ENCODE measurements around the gene NAGA. TPM values are rescaled to one million over a fixed set of nuclear protein-coding genes. Genes with fewer than 3 reads are reported as not detected.

The NAGA gene
- polyA plus RNA-seq, 2 of the 4 experiments (the other 2 are of a cell fraction), result 6.6 to 8.9 TPM

DNA sequence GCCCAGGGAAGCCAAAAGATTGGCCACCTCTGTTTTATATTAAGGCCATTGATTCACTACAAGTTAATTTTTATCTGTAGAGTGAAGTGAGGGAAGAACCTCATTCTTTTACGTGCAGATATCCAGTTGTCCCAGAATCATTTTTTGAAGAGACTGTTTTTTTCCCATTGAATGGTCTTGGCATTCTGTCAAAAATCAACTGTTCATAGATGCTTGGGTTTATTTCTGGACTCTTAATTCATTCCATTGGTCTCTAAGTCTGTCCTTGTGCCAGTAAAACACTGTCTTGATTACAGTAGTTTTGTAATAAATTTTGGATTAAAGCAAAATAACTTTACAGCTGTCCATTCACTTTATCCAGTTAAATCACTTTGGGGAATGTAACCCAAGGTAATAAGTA lies 45.2 kb downstream of the NAGA start:
- Histone ChIP-seq H3K4me1 (no peaks in the 10 kb centered on the region), H3K4me2 (no peak overlapping the region), H3K27ac (no peak overlapping the region), H3K9me3 (no peaks in the 10 kb centered on the region), H3K4me3 (no peak overlapping the region)
- TF ChIP-seq PHF8 (IDR thresholded peaks at IDR 0.05; ENCODE audit: borderline replicate concordance, low read depth) (no peak), NFE2L2 (conservative IDR thresholded peaks at IDR 0.05; ENCODE audit: low read length) (no peak), FOSL2 (IDR thresholded peaks at IDR 0.05) (no peak), FOSL2 (CRISPR knock-in tag; IDR thresholded peaks at IDR 0.05) (no peak), CHD4 (IDR thresholded peaks at IDR 0.05; ENCODE audit: borderline replicate concordance) (no peak), E2F6 (IDR thresholded peaks at IDR 0.05; ENCODE audit: borderline replicate concordance, low read depth) (no peak), HEYL (CRISPR knock-in tag; IDR thresholded peaks at IDR 0.05) (no peak), POLR2AphosphoS2 (conservative IDR thresholded peaks at IDR 0.05; ENCODE audit: low read length) (no peak), NPAS2 (CRISPR knock-in tag; IDR thresholded peaks at IDR 0.05; ENCODE audit: borderline replicate concordance) (no peak), HOXA7 (CRISPR knock-in tag; IDR thresholded peaks at IDR 0.05) (no peak), ZSCAN20 (CRISPR knock-in tag; IDR thresholded peaks at IDR 0.05) (no peak), RARB (CRISPR knock-in tag; IDR thresholded peaks at IDR 0.05) (no peak)
- TF ChIP-seq, protein P1, sequence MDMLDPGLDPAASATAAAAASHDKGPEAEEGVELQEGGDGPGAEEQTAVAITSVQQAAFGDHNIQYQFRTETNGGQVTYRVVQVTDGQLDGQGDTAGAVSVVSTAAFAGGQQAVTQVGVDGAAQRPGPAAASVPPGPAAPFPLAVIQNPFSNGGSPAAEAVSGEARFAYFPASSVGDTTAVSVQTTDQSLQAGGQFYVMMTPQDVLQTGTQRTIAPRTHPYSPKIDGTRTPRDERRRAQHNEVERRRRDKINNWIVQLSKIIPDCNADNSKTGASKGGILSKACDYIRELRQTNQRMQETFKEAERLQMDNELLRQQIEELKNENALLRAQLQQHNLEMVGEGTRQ (IDR thresholded peaks at IDR 0.05), result no peak
- TF ChIP-seq, protein P2, sequence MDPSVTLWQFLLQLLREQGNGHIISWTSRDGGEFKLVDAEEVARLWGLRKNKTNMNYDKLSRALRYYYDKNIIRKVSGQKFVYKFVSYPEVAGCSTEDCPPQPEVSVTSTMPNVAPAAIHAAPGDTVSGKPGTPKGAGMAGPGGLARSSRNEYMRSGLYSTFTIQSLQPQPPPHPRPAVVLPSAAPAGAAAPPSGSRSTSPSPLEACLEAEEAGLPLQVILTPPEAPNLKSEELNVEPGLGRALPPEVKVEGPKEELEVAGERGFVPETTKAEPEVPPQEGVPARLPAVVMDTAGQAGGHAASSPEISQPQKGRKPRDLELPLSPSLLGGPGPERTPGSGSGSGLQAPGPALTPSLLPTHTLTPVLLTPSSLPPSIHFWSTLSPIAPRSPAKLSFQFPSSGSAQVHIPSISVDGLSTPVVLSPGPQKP (IDR thresholded peaks at IDR 0.05; ENCODE audit: low read depth, low read length), result no peak
- 7% methylated on average over 1 of the region's 1 CpG for WGBS (ENCODE audit: missing lambda C conversion rate)
- DNase-seq (ENCODE audit: low read depth in 1 of 2, low spot score in 1 of 2) (no peak), ATAC-seq (no peak), FAIRE-seq (no peak)
- ChIA-PET CTCF (interaction anchor here (0.6 to 1.2 kb wide), 3 partner anchors 51 to 68 kb away, joined by 3 to 4 read pairs (median 3); no protein-coding TSS in a partner anchor), POLR2A (no interaction called here)

GRCh38 chr22:42022162-42022847 lies 48.3 kb downstream of the NAGA start:
- DNase-seq (ENCODE audit: low read depth in 1 of 2, low spot score in 1 of 2), result peak in 1 of 2 experiments; percentile 16
- WGBS (ENCODE audit: missing lambda C conversion rate), result 15% methylated on average over 2 of the region's 2 CpGs

DNA sequence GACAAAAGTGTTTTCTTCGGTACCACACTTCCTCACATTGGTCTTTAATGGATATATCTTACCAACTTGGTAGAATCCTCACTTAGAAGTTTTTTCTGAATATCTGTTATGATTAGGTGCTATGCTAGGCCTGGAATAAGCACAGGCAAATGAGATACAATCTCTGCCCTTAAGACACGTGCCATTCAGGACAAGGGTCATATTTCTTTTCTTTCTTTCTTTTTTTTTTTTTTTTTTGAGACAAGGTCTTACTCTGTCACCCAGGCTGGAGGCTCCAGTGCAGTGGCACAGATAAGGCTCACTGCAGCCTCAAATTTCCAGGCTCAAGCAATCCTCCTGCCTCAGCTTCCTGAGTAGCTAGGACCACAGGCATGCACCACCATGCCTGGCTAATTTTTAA lies 49.0 kb downstream of the NAGA start:
- CTCF ChIA-PET, result interaction anchor here (0.6 kb wide), 1 partner anchor 54 kb away, joined by 3 read pairs; no protein-coding TSS in a partner anchor
- H3K27ac ChIP-seq, result no peak overlapping the region
- no peak overlapping the region for H3K4me3 ChIP-seq
- DNase-seq (ENCODE audit: low read depth in 1 of 2, low spot score in 1 of 2) (no peak), FAIRE-seq (no peak), ATAC-seq (no peak)
- POLR2A ChIA-PET, result no interaction called here
- no peaks in the 10 kb centered on the region for H3K4me1 ChIP-seq
- H3K9me3 ChIP-seq, result no peaks in the 10 kb centered on the region
- WGBS (ENCODE audit: missing lambda C conversion rate), result 74% methylated on average over 2 of the region's 2 CpGs
- H3K4me2 ChIP-seq, result no peak overlapping the region
- TF ChIP-seq FOSB (CRISPR knock-in tag; IDR thresholded peaks at IDR 0.05) (no peak), ZSCAN20 (CRISPR knock-in tag; IDR thresholded peaks at IDR 0.05) (no peak), ZFP36 (IDR thresholded peaks at IDR 0.05; ENCODE audit: borderline replicate concordance, partially characterized antibody) (no peak), RAD21 (conservative IDR thresholded peaks at IDR 0.05 in 1 of 2, IDR thresholded peaks at IDR 0.05 in 1 of 2) (no peak), E2F6 (IDR thresholded peaks at IDR 0.05; ENCODE audit: borderline replicate concordance, low read depth) (no peak), MAZ (IDR thresholded peaks at IDR 0.05; ENCODE audit: borderline replicate concordance, low read depth, low read length) (no peak)
- TF ChIP-seq, protein P3, sequence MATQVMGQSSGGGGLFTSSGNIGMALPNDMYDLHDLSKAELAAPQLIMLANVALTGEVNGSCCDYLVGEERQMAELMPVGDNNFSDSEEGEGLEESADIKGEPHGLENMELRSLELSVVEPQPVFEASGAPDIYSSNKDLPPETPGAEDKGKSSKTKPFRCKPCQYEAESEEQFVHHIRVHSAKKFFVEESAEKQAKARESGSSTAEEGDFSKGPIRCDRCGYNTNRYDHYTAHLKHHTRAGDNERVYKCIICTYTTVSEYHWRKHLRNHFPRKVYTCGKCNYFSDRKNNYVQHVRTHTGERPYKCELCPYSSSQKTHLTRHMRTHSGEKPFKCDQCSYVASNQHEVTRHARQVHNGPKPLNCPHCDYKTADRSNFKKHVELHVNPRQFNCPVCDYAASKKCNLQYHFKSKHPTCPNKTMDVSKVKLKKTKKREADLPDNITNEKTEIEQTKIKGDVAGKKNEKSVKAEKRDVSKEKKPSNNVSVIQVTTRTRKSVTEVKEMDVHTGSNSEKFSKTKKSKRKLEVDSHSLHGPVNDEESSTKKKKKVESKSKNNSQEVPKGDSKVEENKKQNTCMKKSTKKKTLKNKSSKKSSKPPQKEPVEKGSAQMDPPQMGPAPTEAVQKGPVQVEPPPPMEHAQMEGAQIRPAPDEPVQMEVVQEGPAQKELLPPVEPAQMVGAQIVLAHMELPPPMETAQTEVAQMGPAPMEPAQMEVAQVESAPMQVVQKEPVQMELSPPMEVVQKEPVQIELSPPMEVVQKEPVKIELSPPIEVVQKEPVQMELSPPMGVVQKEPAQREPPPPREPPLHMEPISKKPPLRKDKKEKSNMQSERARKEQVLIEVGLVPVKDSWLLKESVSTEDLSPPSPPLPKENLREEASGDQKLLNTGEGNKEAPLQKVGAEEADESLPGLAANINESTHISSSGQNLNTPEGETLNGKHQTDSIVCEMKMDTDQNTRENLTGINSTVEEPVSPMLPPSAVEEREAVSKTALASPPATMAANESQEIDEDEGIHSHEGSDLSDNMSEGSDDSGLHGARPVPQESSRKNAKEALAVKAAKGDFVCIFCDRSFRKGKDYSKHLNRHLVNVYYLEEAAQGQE (IDR thresholded peaks at IDR 0.05), result no peak
- TF ChIP-seq, protein P4, sequence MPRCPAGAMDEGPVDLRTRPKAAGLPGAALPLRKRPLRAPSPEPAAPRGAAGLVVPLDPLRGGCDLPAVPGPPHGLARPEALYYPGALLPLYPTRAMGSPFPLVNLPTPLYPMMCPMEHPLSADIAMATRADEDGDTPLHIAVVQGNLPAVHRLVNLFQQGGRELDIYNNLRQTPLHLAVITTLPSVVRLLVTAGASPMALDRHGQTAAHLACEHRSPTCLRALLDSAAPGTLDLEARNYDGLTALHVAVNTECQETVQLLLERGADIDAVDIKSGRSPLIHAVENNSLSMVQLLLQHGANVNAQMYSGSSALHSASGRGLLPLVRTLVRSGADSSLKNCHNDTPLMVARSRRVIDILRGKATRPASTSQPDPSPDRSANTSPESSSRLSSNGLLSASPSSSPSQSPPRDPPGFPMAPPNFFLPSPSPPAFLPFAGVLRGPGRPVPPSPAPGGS (IDR thresholded peaks at IDR 0.05), result no peak

More at GRCh38 chr22:42022162-42022847, 48.3 kb downstream of the NAGA start:
- TF ChIP-seq CHD4 (IDR thresholded peaks at IDR 0.05; ENCODE audit: borderline replicate concordance), result no peak
- TF ChIP-seq SREBF2 (IDR thresholded peaks at IDR 0.05), result no peak
- TF ChIP-seq FOSL2 (IDR thresholded peaks at IDR 0.05), result no peak
- TF ChIP-seq FOSL2 (CRISPR knock-in tag; IDR thresholded peaks at IDR 0.05), result no peak
- TF ChIP-seq RFX5 (IDR thresholded peaks at IDR 0.05), result no peak
- TF ChIP-seq, protein P1 (IDR thresholded peaks at IDR 0.05), result no peak
- no peak for TF ChIP-seq EP300 (IDR thresholded peaks at IDR 0.05)
- H3K4me2 ChIP-seq, result no peak overlapping the region
- H3K4me1 ChIP-seq, result no peaks in the 10 kb centered on the region
- ChIA-PET CTCF (interaction anchor here (0.6 kb wide), 1 partner anchor 53 kb away, joined by 3 read pairs; no protein-coding TSS in a partner anchor), POLR2A (no interaction called here)
- H3K27ac ChIP-seq, result no peak overlapping the region
- ATAC-seq (no peak), FAIRE-seq (no peak)
- no peak overlapping the region for H3K4me3 ChIP-seq
- no peaks in the 10 kb centered on the region for H3K9me3 ChIP-seq

All from A549 (cell line).